ENCODE results near the gene FOXP1. TPM values are rescaled to one million over a fixed set of nuclear protein-coding genes. Genes with fewer than 3 reads are reported as not detected.
A peak's percentile ranks its signal among the peaks of the same experiment; 100 is the strongest.

Gene FOXP1
- total and polyA plus RNA-seq, 2 donors (not counting 1 experiment from before 2014, with no cell fraction given), result 91.1 to 508 TPM

- no peak overlapping the region for H2AFZ ChIP-seq (ENCODE audit: insufficient read depth, low read depth, low read length, poor library complexity, severe bottlenecking)
- Mint-ChIP-seq H3K27me3 (no peaks in the 10 kb centered on the region), H3K9me3 (ENCODE audit: insufficient read depth) (no peaks in the 10 kb centered on the region), H3K27ac (peak overlapping the region; percentile 94), H3K4me1 (peaks cover 88% of the 10 kb centered on the region), H3K4me3 (peak overlapping the region; percentile 27)
- no peaks in the 10 kb centered on the region for H3K9me3 ChIP-seq (ENCODE audit: control extremely low read depth in 1 of 3, control insufficient read depth in 2 of 3, insufficient read depth in 1 of 3, low read length in 2 of 3)
- intact Hi-C loops (cut with micrococcal nuclease), result no loop called here
- no peaks in the 10 kb centered on the region for H4K20me1 ChIP-seq (ENCODE audit: control insufficient read depth, insufficient read depth, low read length, poor library complexity, severe bottlenecking)
- H3K4me2 ChIP-seq (replicated peaks; ENCODE audit: low read depth, low read length, poor library complexity, severe bottlenecking), result peak overlapping the region; percentile 69
- ATAC-seq (ENCODE audit: low read depth), result no peak
- peak overlapping the region; percentile 80 to 86 for H3K27ac ChIP-seq (ENCODE audit: low read length in 2 of 2)
- no peak for DNase-seq
- POLR2A ChIA-PET, result no interaction called here
- H3K27me3 ChIP-seq (replicated peaks in 1 of 4; ENCODE audit: control extremely low read depth in 1 of 4, control insufficient read depth in 3 of 4, insufficient read depth in 4 of 4, low read length in 3 of 4), result no peaks in the 10 kb centered on the region
- H3K79me2 ChIP-seq (ENCODE audit: control insufficient read depth, insufficient read depth, low read length), result peaks cover 97% of the 10 kb centered on the region
- CTCF ChIA-PET, result no interaction called here
- H3K9ac ChIP-seq (ENCODE audit: low read length), result no peak overlapping the region
- H3K4me3 ChIP-seq (ENCODE audit: control extremely low read depth in 1 of 5, extremely low read depth in 1 of 5, insufficient read depth in 1 of 5, low read depth in 2 of 5, low read length in 4 of 5), result no peak overlapping the region
- WGBS (ENCODE audit: insufficient coverage), result 89% methylated on average over 4 of the region's 5 CpGs
- peaks cover 72 to 87% of the 10 kb centered on the region in 2 donors for H3K4me1 ChIP-seq (ENCODE audit: control insufficient read depth in 2 of 2, insufficient read depth in 2 of 2, low read length in 2 of 2)
- no peak for TF ChIP-seq EZH2 (IDR thresholded peaks at IDR 0.05; ENCODE audit: borderline replicate concordance, insufficient read depth, low read depth, low read length, poor library complexity, severe bottlenecking)
- no peak for TF ChIP-seq CTCF (IDR thresholded peaks at IDR 0.05)
- H3K36me3 ChIP-seq (replicated peaks in 1 of 2; ENCODE audit: control extremely low read depth in 1 of 2, control insufficient read depth in 1 of 2, extremely low read depth in 1 of 2, insufficient read depth in 2 of 2, low read length in 1 of 2), result no peaks in the 10 kb centered on the region
Observed at GRCh38 chr3:71451812-71452211, 131.7 kb downstream of the FOXP1 start.

GRCh38 chr3:71451060-71451459, 132.5 kb downstream of the FOXP1 start:
- Histone ChIP-seq H3K27me3 (replicated peaks in 1 of 4; ENCODE audit: control extremely low read depth in 1 of 4, control insufficient read depth in 3 of 4, insufficient read depth in 4 of 4, low read length in 3 of 4) (no peaks in the 10 kb centered on the region), H3K36me3 (replicated peaks in 1 of 2; ENCODE audit: control extremely low read depth in 1 of 2, control insufficient read depth in 1 of 2, extremely low read depth in 1 of 2, insufficient read depth in 2 of 2, low read length in 1 of 2) (no peaks in the 10 kb centered on the region), H4K20me1 (ENCODE audit: control insufficient read depth, insufficient read depth, low read length, poor library complexity, severe bottlenecking) (no peaks in the 10 kb centered on the region), H3K27ac (ENCODE audit: low read length in 2 of 2) (peak overlapping the region; percentile 30 to 86), H3K9me3 (ENCODE audit: control extremely low read depth in 1 of 3, control insufficient read depth in 2 of 3, insufficient read depth in 1 of 3, low read length in 2 of 3) (no peaks in the 10 kb centered on the region), H3K4me2 (replicated peaks; ENCODE audit: low read depth, low read length, poor library complexity, severe bottlenecking) (peak overlapping the region; percentile 69), H3K9ac (ENCODE audit: low read length) (no peak overlapping the region), H3K4me3 (ENCODE audit: control extremely low read depth in 1 of 5, extremely low read depth in 1 of 5, insufficient read depth in 1 of 5, low read depth in 2 of 5, low read length in 4 of 5) (no peak overlapping the region), H3K79me2 (ENCODE audit: control insufficient read depth, insufficient read depth, low read length) (peaks cover 98% of the 10 kb centered on the region), H3K4me1 (ENCODE audit: control insufficient read depth in 2 of 2, insufficient read depth in 2 of 2, low read length in 2 of 2) (peaks cover 72 to 88% of the 10 kb centered on the region in 2 donors), H2AFZ (ENCODE audit: insufficient read depth, low read depth, low read length, poor library complexity, severe bottlenecking) (no peak overlapping the region)
- H3K9me3 Mint-ChIP-seq (ENCODE audit: insufficient read depth), result no peaks in the 10 kb centered on the region
- H3K27ac Mint-ChIP-seq, result peak overlapping the region; percentile 82
- H3K27me3 Mint-ChIP-seq, result no peaks in the 10 kb centered on the region
- POLR2A ChIA-PET, result no interaction called here
- CTCF ChIA-PET, result interaction anchor here (1.1 kb wide), 1 partner anchor 132 kb away, joined by 3 read pairs; no protein-coding TSS in a partner anchor
- DNase-seq (no peak), ATAC-seq (ENCODE audit: low read depth) (no peak)
- peak overlapping the region; percentile 35 for H3K4me3 Mint-ChIP-seq
- intact Hi-C loops (cut with micrococcal nuclease), result no loop called here
- H3K4me1 Mint-ChIP-seq, result peaks cover 86% of the 10 kb centered on the region
- TF ChIP-seq CTCF (IDR thresholded peaks at IDR 0.05) (no peak), EZH2 (IDR thresholded peaks at IDR 0.05; ENCODE audit: borderline replicate concordance, insufficient read depth, low read depth, low read length, poor library complexity, severe bottlenecking) (no peak)
- WGBS (ENCODE audit: insufficient coverage), result 33% methylated on average over 1 of the region's 4 CpGs

Data from B cell (primary cell).